Aortic smooth muscle cell (primary cell): Measurements from ENCODE around the gene OR1N2. TPM values are rescaled to one million over a fixed set of nuclear protein-coding genes. Genes with fewer than 3 reads are reported as not detected.

Experiments
- total RNA-seq: library from RNA; depleted of rRNA; stranded (reverse); fragments of >200 nt; gene quantifications from 2 replicates; pipeline ENCODE4 v1.2.3, GENCODE V29; 2014

The OR1N2 gene
- 0.13 TPM in 1 of 2 replicates, not detected in the other for total RNA-seq

DNA sequence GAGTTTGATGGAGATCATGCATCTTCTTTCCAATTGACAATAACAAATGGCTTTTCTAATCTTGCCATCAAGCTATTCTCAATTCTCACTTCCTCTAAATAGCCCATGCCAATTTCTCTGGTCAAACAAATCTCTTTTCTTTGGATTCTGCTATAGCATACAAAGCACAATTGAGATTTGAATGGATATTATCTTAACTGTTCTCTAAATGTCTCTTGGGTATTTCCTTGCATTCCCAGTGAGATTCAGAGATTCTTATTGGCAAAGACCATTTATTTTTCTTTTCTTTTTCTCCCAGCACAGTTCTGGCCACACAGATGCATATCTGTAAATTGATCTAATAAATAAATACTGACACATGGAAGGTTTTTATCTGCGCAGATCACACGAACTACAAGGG lies at the start of gene OR1N2:
Gene OR1N2, plus strand, starts transcription at position 301 of the 400 bp plus-strand sequence. CDS start 100 bp downstream, outside the sequence.

GRCh38 chr9:122510502-122510901 lies 42.4 kb upstream of the OR1N2 start, which contains the start of gene OR1J2:
OR1J2 (plus strand) TSS chr9:122510802; CDS start chr9:122510802, 0 bp downstream.

GRCh38 chr9:122518841-122519240 lies 34.1 kb upstream of the OR1N2 start, which contains the start of gene OR1J4:
OR1J4 (plus strand) TSS chr9:122519141; CDS start chr9:122519141, 0 bp downstream.

DNA sequence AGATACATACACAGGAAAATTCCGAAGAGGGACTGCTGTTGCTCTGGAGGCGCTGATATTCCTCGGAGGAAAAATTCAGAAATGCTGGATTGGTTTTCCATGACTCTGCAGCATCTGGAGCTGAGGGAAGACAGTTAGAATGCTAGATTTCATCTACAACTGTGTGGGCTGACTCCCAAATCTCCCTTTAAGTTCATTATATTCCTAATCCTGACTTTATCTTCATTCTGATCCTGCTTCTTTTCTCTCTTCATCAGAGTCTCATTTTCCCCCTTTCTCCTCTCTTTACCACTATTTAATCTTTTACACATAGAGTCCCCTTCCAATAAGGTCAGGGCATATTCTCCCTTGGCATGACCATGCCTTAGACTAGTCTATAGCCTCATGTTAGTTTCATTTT lies 25.7 kb upstream of the OR1N2 start, which contains the start of gene OR1N1:
Gene OR1N1, minus strand, starts transcription at position 101 of the 400 bp plus-strand sequence. Its CDS starts 0 bp downstream, at position 101.

GRCh38 chr9:122583284-122583683 lies 30.4 kb downstream of the OR1N2 start, which contains the start of gene OR1L8:
OR1L8 (minus strand) TSS chr9:122583384; CDS start chr9:122568477, 14,907 bp downstream.

Other genes with a start within 250 kb of the OR1N2 start
- 38.4 and 138 TPM in 2 replicates for gene PTGS1, start 182.1 kb upstream of the OR1N2 start, total RNA-seq
- gene OR1J1, start 75.2 kb upstream of the OR1N2 start, total RNA-seq = not detected in 2 replicates
- gene OR1J2, start 42.3 kb upstream of the OR1N2 start, total RNA-seq = 0.53 TPM in 1 of 2 replicates, not detected in the other
- not detected in 2 replicates for gene OR1J4, start 34.0 kb upstream of the OR1N2 start, total RNA-seq
- not detected in 2 replicates for gene OR1N1, start 25.8 kb upstream of the OR1N2 start, total RNA-seq
- gene OR1L8, start 30.3 kb downstream of the OR1N2 start, total RNA-seq = 0.12 and 0.13 TPM in 2 replicates
- gene OR1Q1, start 61.6 kb downstream of the OR1N2 start, total RNA-seq = 0.26 TPM in 1 of 2 replicates, not detected in the other
- 0.06 and 0.26 TPM in 2 replicates for gene OR1B1, start 104.5 kb downstream of the OR1N2 start, total RNA-seq
- gene OR1L1, start 108.6 kb downstream of the OR1N2 start, total RNA-seq = not detected in 2 replicates
- not detected in 2 replicates for gene OR1L3, start 122.0 kb downstream of the OR1N2 start, total RNA-seq
- not detected in 2 replicates for gene OR1L4, start 170.9 kb downstream of the OR1N2 start, total RNA-seq
- gene OR1L6, start 189.2 kb downstream of the OR1N2 start, total RNA-seq = not detected in 2 replicates
- not detected in 2 replicates for gene OR5C1, start 235.8 kb downstream of the OR1N2 start, total RNA-seq
- gene OR1K1, start 247.0 kb downstream of the OR1N2 start, total RNA-seq = not detected in 2 replicates